Tibial artery (tissue), 4 donors: ENCODE data around the gene ERBB3.

Experiments used
- DNase-seq, 2 donors: peaks; one replicate each; pipeline ENCODE4 v3.0.0-alpha.2; 2019
- H3K27ac ChIP-seq, 2 donors: fragments of 200-600 bp; sonication (generic) in 1 of 2; 1 replicate in 1 of 2; 2 replicates in 1 of 2; pipeline ENCODE4 v1.5.1; 2018 to 2019; ENCODE audit warnings: mild to moderate bottlenecking in 1 of 2
- H3K27me3 ChIP-seq, 2 donors: fragments of 200-600 bp; sonication (generic) in 1 of 2; one replicate each; pipeline versions ENCODE4 v1.5.1 to v1.6.0; 2016 to 2019
- H3K36me3 ChIP-seq, 3 donors: fragments of 200-600 bp; sonication (generic) in 2 of 3; one replicate each; pipeline ENCODE4 v1.5.1; 2016 to 2019; ENCODE audit warnings: mild to moderate bottlenecking in 2 of 3
- H3K4me1 ChIP-seq, 4 donors: fragments of 200-600 bp; sonication (generic) in 2 of 4; 1 replicate in 3 of 4; 2 replicates in 1 of 4; pipeline ENCODE4 v1.5.1; 2016 to 2019
- H3K4me3 ChIP-seq, 2 donors: fragments of 200-600 bp; sonication (generic) in 1 of 2; 1 replicate in 1 of 2; 2 replicates in 1 of 2; pipeline ENCODE4 v1.5.1; 2018 to 2019; ENCODE audit warnings: mild to moderate bottlenecking in 2 of 2
- H3K9me3 ChIP-seq, 3 donors: fragments of 200-600 bp; sonication (generic) in 1 of 3; one replicate each; pipeline ENCODE4 v1.5.1; 2016 to 2019
- CTCF ChIP-seq, 2 experiments: fragments of 200-600 bp in 1 of 2; fragments of 450-650 bp in 1 of 2; IDR thresholded peaks; one replicate each; pipeline ENCODE4 v1.5.1; 2017 to 2019; ENCODE audit warnings: antibody characterized with exemption in 2 of 2, mild to moderate bottlenecking in 1 of 2, moderate library complexity in 1 of 2
- intact Hi-C: fragments of 100-400 bp; cut with DNase I; formaldehyde crosslinking; loops from one replicate; pipeline ENCODE4 v1.15.0; 2023; ENCODE audit warnings: low total_unique reads

Gene ERBB3

GRCh38 chr12:56102683-56103065, 22.7 kb downstream of the ERBB3 start:
- no peak for DNase-seq
- no peak for TF ChIP-seq CTCF (IDR thresholded peaks at IDR 0.05)
- intact Hi-C loops, result loop anchor here (10.0 kb wide), 1 partner anchor 108 kb away; the partner anchor contains the start of gene SUOX
- H3K4me1 ChIP-seq, result peaks cover 0 to 23% (median 21%) of the 10 kb centered on the region in 4 donors
- no peaks in the 10 kb centered on the region for H3K27me3 ChIP-seq
- peaks cover 9 to 17% (median 11%) of the 10 kb centered on the region in 3 donors for H3K36me3 ChIP-seq
- no peak overlapping the region for H3K4me3 ChIP-seq
- H3K9me3 ChIP-seq, result no peaks in the 10 kb centered on the region
- no peak overlapping the region for H3K27ac ChIP-seq

GRCh38 chr12:56103066-56103711, 23.2 kb downstream of the ERBB3 start:
- Histone ChIP-seq H3K36me3 (peaks cover 14 to 22% (median 16%) of the 10 kb centered on the region in 3 donors), H3K4me3 (peak overlapping the region; percentile 62 to 70), H3K27me3 (no peaks in the 10 kb centered on the region), H3K27ac (peak overlapping the region; percentile 80 to 86), H3K9me3 (no peaks in the 10 kb centered on the region), H3K4me1 (peaks cover 0 to 23% (median 21%) of the 10 kb centered on the region in 4 donors)
- TF ChIP-seq CTCF (IDR thresholded peaks at IDR 0.05), result no peak
- intact Hi-C loops, result loop anchor here (10.0 kb wide), 1 partner anchor 108 kb away; the partner anchor contains the start of gene SUOX
- no peak for DNase-seq

- Histone ChIP-seq H3K4me1 (peaks cover 0 to 23% (median 21%) of the 10 kb centered on the region in 4 donors), H3K27ac (peak overlapping the region; percentile 80 to 86), H3K9me3 (no peaks in the 10 kb centered on the region), H3K36me3 (peaks cover 20 to 28% (median 22%) of the 10 kb centered on the region in 3 donors), H3K4me3 (peak overlapping the region; percentile 62 to 70), H3K27me3 (no peaks in the 10 kb centered on the region)
- no peak for TF ChIP-seq CTCF (IDR thresholded peaks at IDR 0.05)
- DNase-seq, result no peak
- intact Hi-C loops, result loop anchor here (10.0 kb wide), 1 partner anchor 109 kb away; the partner anchor contains the start of gene SUOX
Measured at GRCh38 chr12:56103823-56104108, 23.8 kb downstream of the ERBB3 start.

DNA sequence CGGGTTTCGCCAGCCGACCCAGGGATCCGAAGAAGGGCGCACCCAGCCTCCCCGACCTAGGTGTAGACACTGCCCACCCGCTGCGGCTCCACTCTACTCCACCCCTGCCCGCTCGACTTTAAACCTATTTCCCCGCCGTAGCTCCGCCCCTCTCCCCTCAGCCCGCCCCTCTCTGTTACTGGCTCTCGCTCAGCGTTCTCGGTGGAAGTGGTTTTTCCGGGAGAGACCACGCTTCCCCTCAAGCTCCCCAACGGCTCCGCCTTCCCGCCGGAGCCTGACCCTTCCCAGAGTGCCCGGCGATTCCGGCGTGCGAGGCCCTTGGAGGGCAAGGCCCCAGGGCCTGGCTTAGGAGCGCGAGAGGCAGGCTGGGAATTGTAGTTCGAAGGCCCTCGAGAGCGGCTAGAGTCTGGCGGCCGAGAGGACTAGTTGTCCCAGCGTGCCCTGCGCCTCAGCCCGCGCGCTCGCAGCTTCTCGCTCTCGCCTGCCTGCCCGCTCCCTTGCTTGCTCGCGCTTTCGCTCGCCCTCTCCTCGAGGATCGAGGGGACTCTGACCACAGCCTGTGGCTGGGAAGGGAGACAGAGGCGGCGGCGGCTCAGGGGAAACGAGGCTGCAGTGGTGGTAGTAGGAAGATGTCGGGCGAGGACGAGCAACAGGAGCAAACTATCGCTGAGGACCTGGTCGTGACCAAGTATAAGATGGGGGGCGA, 24.3 kb downstream of the ERBB3 start, which contains the start of gene PA2G4:
TSS of gene PA2G4 (plus strand) at position 451 of the 706 bp plus-strand sequence. CDS start at position 630, 179 bp downstream.
- no peak for TF ChIP-seq CTCF (IDR thresholded peaks at IDR 0.05)
- Histone ChIP-seq H3K27me3 (no peaks in the 10 kb centered on the region), H3K4me1 (peaks cover 0 to 23% (median 21%) of the 10 kb centered on the region in 4 donors), H3K4me3 (peak within 1 kb of the TSS; percentile 62 to 70), H3K36me3 (peaks cover 25 to 30% (median 27%) of the 10 kb centered on the region in 3 donors), H3K27ac (peak within 1 kb of the TSS; percentile 80 to 86), H3K9me3 (no peaks in the 10 kb centered on the region)
- peak; percentile 97 to 99 for DNase-seq
- intact Hi-C loops, result loop anchor here (10.0 kb wide), 1 partner anchor 109 kb away; the partner anchor contains the start of gene SUOX

DNA sequence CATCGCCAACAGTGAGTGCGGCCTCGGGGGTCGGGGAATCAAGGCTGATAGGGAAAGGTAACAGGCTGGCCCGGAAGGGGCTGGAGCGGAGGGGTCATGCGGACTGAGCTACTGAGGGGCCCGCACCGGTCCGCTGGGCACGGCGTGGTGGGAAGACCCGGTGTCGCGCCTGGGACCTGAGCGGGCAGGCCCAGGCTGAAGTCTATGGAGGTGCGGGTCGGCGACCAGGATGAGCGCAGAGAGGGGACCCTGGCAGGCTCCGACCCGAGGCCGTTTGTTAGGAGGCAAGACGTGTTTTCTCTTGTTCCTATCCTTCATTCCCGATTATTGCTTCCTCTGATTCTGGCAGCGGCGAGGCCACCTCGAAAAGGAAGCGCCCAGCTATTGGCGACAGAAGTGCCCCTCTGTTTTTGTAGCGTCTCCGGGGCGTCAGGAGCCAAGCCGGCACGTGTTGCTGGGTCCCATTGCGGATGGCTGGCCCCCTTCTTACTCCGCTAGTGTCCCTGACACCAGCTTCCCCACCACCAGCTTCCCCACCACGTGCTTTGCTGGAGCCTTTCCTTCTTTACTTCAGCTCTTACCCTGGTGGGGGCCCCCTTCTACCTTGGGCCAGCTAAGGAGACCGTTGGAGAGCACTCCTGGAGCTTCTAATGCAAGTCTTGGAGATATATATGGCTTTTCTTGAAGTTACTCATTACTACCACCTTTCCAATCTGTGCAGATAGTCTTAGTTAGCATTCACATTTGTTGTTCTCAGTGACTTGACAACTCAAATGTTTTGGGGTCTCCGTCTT, 25.0 kb downstream of the ERBB3 start:
- Histone ChIP-seq H3K27ac (peak overlapping the region; percentile 80 to 86), H3K27me3 (no peaks in the 10 kb centered on the region), H3K36me3 (peaks cover 32 to 36% (median 34%) of the 10 kb centered on the region in 3 donors), H3K9me3 (no peaks in the 10 kb centered on the region), H3K4me3 (peak overlapping the region; percentile 62 to 70), H3K4me1 (peaks cover 0 to 23% (median 21%) of the 10 kb centered on the region in 4 donors)
- TF ChIP-seq CTCF (IDR thresholded peaks at IDR 0.05), result no peak
- no peak for DNase-seq
- intact Hi-C loops, result loop anchor here (10.0 kb wide), 1 partner anchor 110 kb away; the partner anchor contains the start of gene SUOX
